Panc1 (cell line): ENCODE results near the gene VPS51. TPM values are rescaled to one million over a fixed set of nuclear protein-coding genes. Genes with fewer than 3 reads are reported as not detected.
A peak's percentile ranks its signal among the peaks of the same experiment; 100 is the strongest.

Source experiments
- ATAC-seq: fragments of 200-7000 bp; cut with Tn5 transposase; 2 replicates; pipeline ENCODE4 v1.9.1; 2020; ENCODE audit warnings: mild to moderate bottlenecking, moderate library complexity
- BruUV-seq: library from RNA; stranded (reverse); fragments of 400-500 nt; replicated peaks from 2 replicates; lab custom pipeline; 2021; lab: Mats Ljungman, UMichigan
- CTCF ChIA-PET: fragments of 300-600 bp; sonication (Branson Sonifier 250); formaldehyde crosslinking; loops from one replicate; lab custom pipeline; 2022; ENCODE audit warnings: antibody characterized with exemption; lab: Charles Lee
- POLR2A ChIA-PET: fragments of 300-600 bp; sonication (Branson Sonifier 250); formaldehyde crosslinking; loops from one replicate; lab custom pipeline; 2022; ENCODE audit warnings: antibody characterized with exemption; lab: Charles Lee
- DNase-seq: peaks from one replicate; pipeline ENCODE4 v3.0.0-alpha.2; 2010; ENCODE audit warnings: low read depth, low spot score
- H3K27ac ChIP-seq: 2 replicates; pipeline ENCODE4 v1.5.1; 2011; ENCODE audit warnings: mild to moderate bottlenecking, low read length, inconsistent platforms
- H3K27me3 ChIP-seq: fragments of 200-500 bp; sonication (Bioruptor generic); 2 replicates; pipeline ENCODE4 v1.6.0; 2014; ENCODE audit warnings: low read length, inconsistent platforms; ENCODE audit not compliant: control insufficient read depth, insufficient read depth
- H3K36me3 ChIP-seq: fragments of 200-500 bp; sonication (Bioruptor generic); 2 replicates; pipeline ENCODE4 v1.5.1; 2014; ENCODE audit warnings: inconsistent platforms, mild to moderate bottlenecking, low read length, moderate library complexity; ENCODE audit not compliant: control insufficient read depth, insufficient read depth
- H3K4me1 ChIP-seq: 2 replicates; pipeline ENCODE4 v1.5.1; 2011; ENCODE audit warnings: inconsistent platforms, mild to moderate bottlenecking, low read length, moderate library complexity; ENCODE audit not compliant: control insufficient read depth, insufficient read depth
- H3K4me3 ChIP-seq, 2 experiments: 2 replicates each; pipeline ENCODE4 v1.5.1; 2011 to 2012; ENCODE audit warnings: low read depth in 2 of 2, low read length in 2 of 2, mild to moderate bottlenecking in 2 of 2, inconsistent platforms in 1 of 2, moderate library complexity in 1 of 2
- H3K9me3 ChIP-seq: fragments of 200-500 bp; sonication (Bioruptor generic); 2 replicates; pipeline ENCODE4 v1.5.1; 2014; ENCODE audit warnings: low read depth, mild to moderate bottlenecking, inconsistent platforms, low read length, moderate library complexity; ENCODE audit not compliant: control insufficient read depth, insufficient read depth
- POLR2AphosphoS5 ChIP-seq: IDR thresholded peaks from 2 replicates; pipeline ENCODE4 v1.6.1; 2012; ENCODE audit warnings: mild to moderate bottlenecking, low read depth, low read length, moderate library complexity
- SIN3A ChIP-seq: IDR thresholded peaks from 2 replicates; pipeline ENCODE4 v1.6.1; 2012; ENCODE audit warnings: low read depth, mild to moderate bottlenecking, low read length, moderate library complexity, borderline replicate concordance; ENCODE audit not compliant: insufficient read depth
- TCF7L2 ChIP-seq: IDR thresholded peaks from 2 replicates; pipeline ENCODE4 v1.6.1; 2011; ENCODE audit warnings: mild to moderate bottlenecking, low read depth, low read length, inconsistent platforms
- in situ Hi-C: cut with HindIII; loops from 2 replicates; pipeline ENCODE4 v1.10.0; 2016; ENCODE audit warnings: low sequenced_read_pairs, low pct_unique_long_range_greater_than_20kb
- intact Hi-C: fragments of 100-400 bp; cut with micrococcal nuclease; formaldehyde crosslinking; loops from one replicate; pipeline ENCODE4 v1.10.0; 2022; ENCODE audit not compliant: unreplicated experiment
- total RNA-seq: library from RNA; stranded (reverse); gene quantifications from one replicate; pipeline ENCODE4 v1.2.1, GENCODE V29; 2021; ENCODE audit not compliant: unreplicated experiment
- TF ChIP-seq, protein P1 (sequence below), 2 experiments: IDR thresholded peaks; 2 replicates each; pipeline ENCODE4 v1.6.1; 2011 to 2012; ENCODE audit warnings: low read depth in 2 of 2, control low read depth in 1 of 2, low read length in 1 of 2, mild to moderate bottlenecking in 1 of 2, moderate library complexity in 1 of 2; ENCODE audit not compliant: insufficient read depth in 1 of 2
- TF ChIP-seq, protein P2 (sequence below): fragments of 450-650 bp; IDR thresholded peaks from 2 replicates; pipeline ENCODE4 v1.5.1; 2017; ENCODE audit warnings: mild to moderate bottlenecking

Gene VPS51
- total RNA-seq, 1 experiment from 2014 or later, result 101 TPM

DNA sequence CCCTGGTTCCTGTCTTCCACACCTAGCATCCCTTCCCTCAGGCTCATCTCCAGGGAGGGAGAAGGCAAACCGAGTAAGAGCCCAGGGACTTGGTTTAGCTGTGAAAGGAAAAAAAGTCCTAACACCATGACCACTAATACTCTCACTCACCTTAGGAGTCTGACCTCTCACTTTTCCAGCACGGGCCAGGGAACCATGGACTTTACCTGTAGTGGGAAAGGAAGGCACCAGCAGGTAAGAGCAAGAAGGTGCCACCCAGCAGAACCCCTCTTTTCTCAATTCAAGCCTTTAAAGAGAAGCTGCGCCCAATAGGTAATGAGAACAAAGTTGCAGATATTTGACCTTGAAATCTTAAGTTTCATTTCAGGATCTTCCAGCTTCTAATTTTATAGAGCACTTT is 24.8 kb downstream of the VPS51 start:
- CTCF ChIA-PET, result no interaction called here
- POLR2A ChIA-PET, result interaction anchor here (0.6 to 2.4 kb wide), 3 partner anchors 14 to 77 kb away, joined by 4 to 14 read pairs (median 10); partner anchors contain the start of gene SYVN1
- Histone ChIP-seq H3K27me3 (no peaks in the 10 kb centered on the region), H3K4me3 (peak overlapping the region; percentile 70 to 96), H3K4me1 (peaks cover 23% of the 10 kb centered on the region), H3K36me3 (peaks cover 23% of the 10 kb centered on the region), H3K9me3 (no peaks in the 10 kb centered on the region), H3K27ac (peak overlapping the region; percentile 99)
- ATAC-seq, result no peak
- no peak for DNase-seq
- in situ Hi-C loops (no loop called here), intact Hi-C loops (no loop called here)
- TF ChIP-seq, protein P1, sequence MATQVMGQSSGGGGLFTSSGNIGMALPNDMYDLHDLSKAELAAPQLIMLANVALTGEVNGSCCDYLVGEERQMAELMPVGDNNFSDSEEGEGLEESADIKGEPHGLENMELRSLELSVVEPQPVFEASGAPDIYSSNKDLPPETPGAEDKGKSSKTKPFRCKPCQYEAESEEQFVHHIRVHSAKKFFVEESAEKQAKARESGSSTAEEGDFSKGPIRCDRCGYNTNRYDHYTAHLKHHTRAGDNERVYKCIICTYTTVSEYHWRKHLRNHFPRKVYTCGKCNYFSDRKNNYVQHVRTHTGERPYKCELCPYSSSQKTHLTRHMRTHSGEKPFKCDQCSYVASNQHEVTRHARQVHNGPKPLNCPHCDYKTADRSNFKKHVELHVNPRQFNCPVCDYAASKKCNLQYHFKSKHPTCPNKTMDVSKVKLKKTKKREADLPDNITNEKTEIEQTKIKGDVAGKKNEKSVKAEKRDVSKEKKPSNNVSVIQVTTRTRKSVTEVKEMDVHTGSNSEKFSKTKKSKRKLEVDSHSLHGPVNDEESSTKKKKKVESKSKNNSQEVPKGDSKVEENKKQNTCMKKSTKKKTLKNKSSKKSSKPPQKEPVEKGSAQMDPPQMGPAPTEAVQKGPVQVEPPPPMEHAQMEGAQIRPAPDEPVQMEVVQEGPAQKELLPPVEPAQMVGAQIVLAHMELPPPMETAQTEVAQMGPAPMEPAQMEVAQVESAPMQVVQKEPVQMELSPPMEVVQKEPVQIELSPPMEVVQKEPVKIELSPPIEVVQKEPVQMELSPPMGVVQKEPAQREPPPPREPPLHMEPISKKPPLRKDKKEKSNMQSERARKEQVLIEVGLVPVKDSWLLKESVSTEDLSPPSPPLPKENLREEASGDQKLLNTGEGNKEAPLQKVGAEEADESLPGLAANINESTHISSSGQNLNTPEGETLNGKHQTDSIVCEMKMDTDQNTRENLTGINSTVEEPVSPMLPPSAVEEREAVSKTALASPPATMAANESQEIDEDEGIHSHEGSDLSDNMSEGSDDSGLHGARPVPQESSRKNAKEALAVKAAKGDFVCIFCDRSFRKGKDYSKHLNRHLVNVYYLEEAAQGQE (IDR thresholded peaks at IDR 0.05; ENCODE audit: insufficient read depth in 1 of 2, low read depth in 2 of 2, low read length in 1 of 2), result no peak
- TF ChIP-seq, protein P2, sequence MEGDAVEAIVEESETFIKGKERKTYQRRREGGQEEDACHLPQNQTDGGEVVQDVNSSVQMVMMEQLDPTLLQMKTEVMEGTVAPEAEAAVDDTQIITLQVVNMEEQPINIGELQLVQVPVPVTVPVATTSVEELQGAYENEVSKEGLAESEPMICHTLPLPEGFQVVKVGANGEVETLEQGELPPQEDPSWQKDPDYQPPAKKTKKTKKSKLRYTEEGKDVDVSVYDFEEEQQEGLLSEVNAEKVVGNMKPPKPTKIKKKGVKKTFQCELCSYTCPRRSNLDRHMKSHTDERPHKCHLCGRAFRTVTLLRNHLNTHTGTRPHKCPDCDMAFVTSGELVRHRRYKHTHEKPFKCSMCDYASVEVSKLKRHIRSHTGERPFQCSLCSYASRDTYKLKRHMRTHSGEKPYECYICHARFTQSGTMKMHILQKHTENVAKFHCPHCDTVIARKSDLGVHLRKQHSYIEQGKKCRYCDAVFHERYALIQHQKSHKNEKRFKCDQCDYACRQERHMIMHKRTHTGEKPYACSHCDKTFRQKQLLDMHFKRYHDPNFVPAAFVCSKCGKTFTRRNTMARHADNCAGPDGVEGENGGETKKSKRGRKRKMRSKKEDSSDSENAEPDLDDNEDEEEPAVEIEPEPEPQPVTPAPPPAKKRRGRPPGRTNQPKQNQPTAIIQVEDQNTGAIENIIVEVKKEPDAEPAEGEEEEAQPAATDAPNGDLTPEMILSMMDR, result no peak
- TF ChIP-seq SIN3A (no peak), POLR2AphosphoS5 (no peak), TCF7L2 (no peak)
- TSS peak; percentile 87 for BruUV-seq

DNA sequence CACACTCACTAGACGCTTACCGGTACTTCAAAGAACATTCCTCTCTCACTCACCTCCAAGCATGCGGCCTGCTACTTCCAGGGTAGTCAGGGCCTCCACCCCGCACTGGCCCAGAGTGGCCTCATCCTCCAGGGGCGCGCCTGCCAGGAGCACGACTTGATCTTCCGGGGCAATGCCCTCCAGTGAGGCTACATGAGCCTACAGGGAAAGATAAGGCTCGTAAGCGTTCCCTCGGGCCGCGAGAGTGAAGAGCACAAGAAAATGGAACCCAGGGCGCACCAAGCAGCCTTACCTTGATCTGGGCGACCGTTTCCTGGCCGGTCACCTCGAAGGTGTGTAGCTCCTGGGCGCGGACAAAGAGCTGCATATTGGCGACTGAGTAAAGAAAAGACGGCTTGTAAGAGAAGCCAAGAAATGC is 25.4 kb downstream of the VPS51 start:
- ChIA-PET CTCF (interaction anchor here (1.1 kb wide), 1 partner anchor 10 kb away, joined by 3 read pairs; the partner anchor contains the start of gene TM7SF2), POLR2A (interaction anchor here (2.4 kb wide), 1 partner anchor 13 kb away, joined by 10 read pairs; the partner anchor contains the start of gene SYVN1)
- H3K36me3 ChIP-seq, result peaks cover 23% of the 10 kb centered on the region
- DNase-seq (no peak), ATAC-seq (no peak)
- H3K9me3 ChIP-seq, result no peaks in the 10 kb centered on the region
- no TSS peak for BruUV-seq
- intact Hi-C loops (no loop called here), in situ Hi-C loops (no loop called here)
- peaks cover 17% of the 10 kb centered on the region for H3K4me1 ChIP-seq
- H3K27me3 ChIP-seq, result no peaks in the 10 kb centered on the region
- TF ChIP-seq, protein P1 (IDR thresholded peaks at IDR 0.05; ENCODE audit: insufficient read depth in 1 of 2, low read depth in 2 of 2, low read length in 1 of 2), result no peak
- TF ChIP-seq POLR2AphosphoS5 (no peak), TCF7L2 (no peak)
- peak overlapping the region; percentile 99 for H3K27ac ChIP-seq
- peak overlapping the region; percentile 70 to 96 for H3K4me3 ChIP-seq
